GM18526 (cell line): ENCODE results near the gene PRKCE.

Experiments used
- POLR2A ChIP-seq: IDR thresholded peaks from 3 replicates; pipeline ENCODE4 v1.6.1; 2011; ENCODE audit not compliant: insufficient read length; ENCODE audit errors: extremely low read depth

Gene PRKCE

DNA sequence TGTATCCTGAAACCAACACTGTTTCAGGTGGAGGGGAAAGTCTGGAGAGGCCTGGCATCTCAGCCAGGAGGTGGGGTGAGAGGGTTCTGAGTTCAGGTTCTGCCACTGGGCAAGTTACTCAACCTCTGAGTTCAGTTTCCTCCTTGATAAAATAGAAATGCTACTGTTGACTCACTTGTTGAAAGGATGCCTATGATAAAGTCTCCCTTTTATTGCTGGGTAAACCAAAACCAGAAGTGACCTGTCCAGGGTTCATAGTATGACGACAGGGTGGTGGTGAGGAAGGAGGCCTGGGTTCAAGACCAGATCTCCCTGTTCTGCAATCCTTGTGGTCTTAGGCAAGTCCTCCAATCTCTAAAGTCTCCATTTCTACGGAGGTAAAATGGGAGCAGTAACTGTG lies 232.7 kb downstream of the PRKCE start:
- no peak for TF ChIP-seq POLR2A

DNA sequence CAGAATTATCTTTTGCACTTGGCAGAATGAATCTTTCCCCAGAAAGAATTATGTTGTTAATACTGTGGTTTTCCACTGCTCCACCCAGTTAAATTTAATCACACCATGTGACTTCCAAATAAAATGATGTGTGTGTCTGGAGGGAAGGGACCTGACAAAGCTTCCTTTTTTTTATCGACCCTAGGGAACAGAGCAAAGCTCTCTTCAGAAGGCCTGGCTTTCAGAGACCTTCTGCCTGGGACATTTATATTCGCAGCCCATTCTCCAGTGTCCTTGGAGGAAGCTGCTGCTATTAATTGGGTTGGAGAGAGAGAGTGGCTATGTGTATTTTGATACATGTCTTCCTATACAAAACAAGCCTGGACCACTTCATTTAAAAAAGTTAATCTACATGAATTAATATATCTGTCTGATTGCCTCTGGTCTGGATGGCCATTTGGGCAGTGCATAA lies 233.7 kb downstream of the PRKCE start:
- TF ChIP-seq POLR2A, result no peak

DNA sequence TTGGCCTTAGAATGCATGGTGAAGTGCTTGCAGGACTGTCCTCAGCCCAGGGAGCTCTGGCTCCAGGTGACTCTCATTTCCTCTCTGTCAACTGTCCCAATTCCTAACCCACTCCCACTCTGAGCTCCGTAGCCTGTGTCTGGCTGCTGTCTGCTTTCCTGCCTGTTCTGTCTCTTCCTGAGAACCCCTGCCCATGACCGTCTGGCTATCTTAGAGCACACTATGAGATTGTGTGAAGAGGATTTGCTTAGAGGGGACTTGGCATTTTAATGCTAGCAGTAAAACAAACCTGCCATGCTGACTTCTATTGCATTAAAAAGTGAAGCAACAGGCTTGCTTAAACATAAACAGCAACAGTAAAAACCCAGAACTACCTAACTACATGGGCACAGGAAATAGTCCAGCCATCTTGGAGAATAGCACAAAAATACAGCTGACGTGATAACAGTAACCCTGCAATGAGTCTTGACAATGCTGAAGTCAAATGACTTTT lies 234.7 kb downstream of the PRKCE start:
- no peak for TF ChIP-seq POLR2A

DNA sequence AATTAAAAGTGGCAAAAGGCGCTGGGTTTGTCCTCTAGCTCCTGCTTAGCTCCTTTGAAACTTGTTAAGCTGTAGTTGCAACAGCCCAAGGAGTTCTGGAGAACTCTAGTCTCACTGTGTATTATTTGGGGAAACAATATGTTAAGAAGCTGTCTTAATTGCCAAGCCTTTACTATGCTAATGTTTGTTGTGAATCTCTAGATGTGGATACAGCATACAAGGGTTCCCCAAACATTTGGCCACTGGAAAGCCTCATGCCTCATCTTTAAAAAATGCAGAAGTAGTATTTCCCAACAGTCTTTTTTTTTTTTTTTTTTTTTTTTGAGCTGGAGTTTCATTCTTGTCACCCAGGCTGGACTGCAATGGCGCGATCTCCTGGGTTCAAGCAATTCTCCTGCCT lies 236.7 kb downstream of the PRKCE start:
- TF ChIP-seq POLR2A, result no peak

DNA sequence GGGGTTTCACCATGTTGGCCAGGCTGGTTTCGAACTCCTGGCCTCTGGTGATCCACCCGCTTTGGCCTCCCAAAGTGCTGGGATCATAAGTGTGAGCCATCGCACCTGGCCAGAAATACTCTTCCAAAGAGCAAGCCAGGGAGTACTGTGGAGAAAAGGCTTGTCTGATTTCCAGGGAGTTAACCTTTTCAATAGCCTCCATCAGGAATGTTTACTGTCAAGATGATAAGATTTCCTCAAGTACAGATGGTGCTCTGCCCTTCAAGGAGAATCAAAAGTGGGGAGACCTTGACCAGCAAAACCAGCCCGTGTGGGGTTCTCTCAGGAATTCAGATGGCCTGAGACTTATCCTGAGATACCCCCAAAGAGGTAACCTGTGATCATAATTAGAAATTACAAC lies 237.2 kb downstream of the PRKCE start:
- no peak for TF ChIP-seq POLR2A

DNA sequence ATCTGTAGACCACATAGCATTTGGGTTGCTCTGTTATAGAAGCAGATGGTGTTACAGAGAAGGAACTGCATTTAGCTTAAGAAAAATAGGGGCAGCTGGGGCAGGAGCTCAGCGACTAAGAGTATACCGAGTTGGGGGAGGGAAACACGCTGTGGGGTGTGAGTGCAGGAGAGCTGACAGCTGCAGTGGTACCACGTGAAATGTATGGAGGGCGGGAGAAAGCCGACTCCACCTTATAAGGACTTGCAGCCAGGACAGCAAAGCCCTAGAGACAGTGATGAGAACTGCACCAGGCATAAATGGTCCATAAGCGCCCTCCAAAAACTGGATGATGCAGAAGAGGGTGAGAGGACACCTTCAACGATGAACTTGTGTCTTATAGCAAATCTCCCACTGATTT lies 237.6 kb downstream of the PRKCE start:
- TF ChIP-seq POLR2A, result no peak

DNA sequence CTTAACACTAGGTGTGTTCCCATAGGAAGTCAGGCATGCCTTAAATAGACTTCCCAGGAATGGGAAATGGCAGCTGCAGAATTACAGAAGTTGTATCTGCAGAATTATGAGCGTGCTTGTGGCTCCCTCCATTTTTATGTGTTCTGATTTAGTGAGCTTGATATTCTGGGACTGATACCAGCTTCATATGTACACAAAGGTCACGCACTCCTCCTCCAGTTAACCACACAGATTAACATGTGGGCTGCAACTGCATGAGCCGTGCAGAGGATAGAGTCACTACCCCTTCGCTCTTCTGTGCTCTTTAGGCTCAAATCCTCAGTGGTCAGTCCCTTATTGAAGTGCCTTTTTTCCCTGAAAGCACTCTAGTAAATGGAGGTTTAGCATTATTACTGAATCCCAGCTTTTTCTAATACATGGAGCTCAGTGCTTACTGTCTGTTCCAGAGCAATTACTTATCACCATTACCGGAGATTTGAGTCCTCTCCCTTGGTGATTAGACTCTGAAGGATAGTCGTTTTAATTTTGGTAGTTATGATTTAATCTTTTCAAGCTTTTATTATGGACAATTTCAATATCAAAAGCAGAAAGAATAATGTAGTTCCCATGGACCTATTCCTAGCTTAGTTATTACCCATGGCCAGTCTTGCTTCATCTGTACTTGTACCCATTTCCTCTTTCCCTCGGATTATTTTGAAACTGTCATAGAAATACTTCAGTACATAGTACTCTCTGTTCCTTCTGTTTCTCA lies 238.3 kb downstream of the PRKCE start:
- no peak for TF ChIP-seq POLR2A

DNA sequence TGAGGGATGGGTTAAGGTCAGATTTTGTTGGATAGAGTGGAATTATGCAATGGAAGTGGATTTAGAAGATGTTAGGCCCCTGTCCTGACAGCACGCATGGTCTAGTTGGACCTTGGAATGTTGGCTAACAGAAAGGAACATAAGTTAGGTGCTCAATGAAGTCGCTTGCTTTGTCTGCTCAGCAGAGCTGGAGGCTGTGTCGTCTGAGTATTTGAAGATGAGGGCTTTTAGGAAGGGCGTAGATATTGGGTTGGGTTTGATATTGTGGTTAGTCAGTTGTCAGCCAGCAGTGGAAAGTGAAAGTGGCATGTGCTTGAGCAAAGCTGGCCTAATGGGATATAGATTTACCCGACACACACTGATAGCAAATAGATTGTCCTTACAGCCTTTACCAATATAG lies 239.3 kb downstream of the PRKCE start:
- TF ChIP-seq POLR2A, result no peak

DNA sequence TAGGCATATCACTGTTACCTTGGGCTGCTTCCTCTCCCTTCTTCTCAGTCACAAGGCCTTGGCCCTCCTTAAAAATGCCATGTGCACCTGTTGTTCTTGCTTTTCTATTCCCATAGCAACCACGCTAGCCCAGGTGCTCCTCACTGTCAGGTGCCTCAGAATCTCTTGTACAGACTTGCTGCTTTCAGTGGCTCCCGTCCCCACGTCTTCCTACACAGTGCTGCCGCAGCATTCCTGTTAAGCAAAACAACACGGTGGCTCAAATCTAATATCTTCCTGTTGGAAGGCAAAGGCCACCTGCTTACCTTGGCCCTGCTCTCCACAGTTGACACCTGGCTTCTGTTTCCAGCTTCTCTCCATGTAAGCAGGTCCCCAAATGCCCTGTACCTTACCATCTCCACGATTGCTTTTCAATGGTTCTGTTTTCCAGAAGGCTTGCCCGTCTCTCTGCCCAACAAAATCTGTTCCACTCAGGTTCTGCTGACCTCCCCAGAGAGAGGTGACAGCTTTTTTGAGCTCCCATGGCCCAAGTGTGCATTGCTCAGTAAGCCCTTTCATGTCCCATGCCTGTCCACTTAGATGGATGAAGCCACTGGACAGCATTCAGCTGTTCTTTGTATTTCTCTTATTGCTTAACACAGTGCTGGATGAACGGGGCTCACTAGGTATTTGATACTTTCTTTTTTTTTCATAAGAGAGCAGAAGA lies 240.4 kb downstream of the PRKCE start:
- no peak for TF ChIP-seq POLR2A

DNA sequence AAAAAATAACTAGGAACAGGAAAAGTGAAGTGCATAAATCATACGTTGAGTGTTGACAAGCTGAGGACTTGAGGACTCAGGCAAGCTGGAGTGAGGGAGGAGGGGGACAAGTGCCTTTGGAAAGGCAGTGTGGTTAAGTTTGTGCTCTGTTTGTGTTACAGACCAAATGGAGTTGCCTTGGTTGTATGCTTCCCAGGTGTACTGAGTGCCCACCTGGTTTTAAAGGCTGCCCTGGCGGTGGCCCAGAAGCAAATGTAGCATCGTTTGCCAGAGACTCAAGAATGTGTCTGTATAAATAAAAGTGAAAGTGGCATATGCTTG lies 240.9 kb downstream of the PRKCE start:
- TF ChIP-seq POLR2A, result no peak

DNA sequence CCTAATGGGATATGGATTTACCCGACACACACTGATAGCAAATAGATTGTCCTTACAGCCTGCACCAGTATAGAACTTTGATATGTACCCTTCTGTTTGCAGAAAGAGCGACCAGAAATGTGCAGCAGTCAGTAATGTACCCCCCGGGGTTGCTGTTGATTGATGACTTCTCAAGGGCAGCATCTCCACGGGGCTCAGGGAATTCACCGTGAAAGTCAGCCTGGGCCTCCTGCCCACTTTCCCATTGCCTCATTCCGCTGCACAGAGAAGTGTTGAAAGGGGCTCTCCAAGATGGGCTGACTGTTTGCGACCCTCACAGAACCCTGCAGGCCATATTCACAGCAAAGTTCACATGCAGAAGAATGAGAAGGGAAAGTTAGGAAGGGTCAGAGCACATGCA lies 241.3 kb downstream of the PRKCE start:
- TF ChIP-seq POLR2A, result no peak

DNA sequence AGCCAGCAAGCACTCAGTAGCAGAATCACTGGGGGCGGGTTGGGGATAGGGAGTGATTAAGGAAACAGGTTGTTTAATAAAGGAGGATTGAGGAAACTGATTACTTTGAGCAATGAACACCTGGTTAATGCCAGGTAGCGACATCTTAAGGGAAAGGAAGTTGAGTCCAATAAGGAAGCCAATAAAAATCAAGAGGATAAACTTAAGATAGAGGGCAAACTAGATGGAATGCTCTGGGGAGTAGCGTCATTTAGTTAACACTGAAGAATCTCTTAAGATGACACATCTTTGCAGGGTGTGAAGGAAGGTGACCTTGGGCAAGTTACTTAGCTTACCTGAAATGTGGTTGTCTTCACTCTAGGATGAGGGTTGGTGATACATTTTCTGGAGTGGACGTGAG lies 242.7 kb downstream of the PRKCE start:
- no peak for TF ChIP-seq POLR2A

DNA sequence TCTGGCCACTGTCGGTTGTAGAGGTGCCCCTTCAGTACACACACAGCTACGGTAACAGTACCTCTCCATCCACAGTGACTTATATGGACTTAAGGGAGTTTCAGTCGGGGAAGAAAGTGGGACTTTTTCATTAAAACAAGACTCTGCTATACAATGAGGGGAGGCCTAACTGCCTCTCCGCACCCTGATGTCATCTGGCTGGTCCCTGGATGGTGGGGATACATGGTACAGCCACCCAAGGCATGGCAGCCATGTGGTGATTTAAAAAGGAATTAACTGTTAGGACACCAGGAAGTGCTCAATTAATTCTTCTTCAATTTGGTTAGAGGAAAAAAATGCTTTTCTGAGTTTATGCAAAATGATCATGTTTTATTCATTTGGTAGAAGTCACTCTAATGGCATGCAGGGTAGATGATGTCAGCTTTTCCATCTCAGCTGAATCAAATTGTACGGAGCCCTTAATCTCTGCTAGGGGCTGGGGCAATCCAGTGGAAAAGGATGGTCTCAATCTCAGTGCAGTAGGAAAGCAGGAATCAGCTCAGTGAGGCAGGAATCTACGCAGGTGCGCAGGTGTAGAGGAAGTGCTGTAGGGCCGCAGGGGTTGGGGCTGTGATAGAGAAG lies 243.9 kb downstream of the PRKCE start:
- no peak for TF ChIP-seq POLR2A

DNA sequence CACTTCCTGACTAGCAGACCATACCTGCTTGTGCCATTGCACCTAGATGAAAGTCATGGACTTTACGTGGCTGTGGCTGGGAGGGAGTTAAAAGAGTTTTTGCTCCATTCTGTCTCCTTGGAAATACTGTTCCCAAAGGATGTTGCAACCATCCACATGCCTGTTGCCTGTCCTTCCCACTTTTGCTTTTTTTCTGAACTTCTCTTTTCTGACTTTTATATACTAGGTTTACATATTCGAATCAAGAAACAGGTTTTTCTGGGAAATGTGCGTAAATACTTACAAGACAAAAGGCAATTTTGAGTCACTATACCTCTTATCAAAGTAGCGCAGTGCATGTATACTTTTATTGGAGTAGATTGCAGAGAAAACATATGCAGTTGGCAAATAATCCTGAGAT lies 244.8 kb downstream of the PRKCE start:
- TF ChIP-seq POLR2A, result no peak

DNA sequence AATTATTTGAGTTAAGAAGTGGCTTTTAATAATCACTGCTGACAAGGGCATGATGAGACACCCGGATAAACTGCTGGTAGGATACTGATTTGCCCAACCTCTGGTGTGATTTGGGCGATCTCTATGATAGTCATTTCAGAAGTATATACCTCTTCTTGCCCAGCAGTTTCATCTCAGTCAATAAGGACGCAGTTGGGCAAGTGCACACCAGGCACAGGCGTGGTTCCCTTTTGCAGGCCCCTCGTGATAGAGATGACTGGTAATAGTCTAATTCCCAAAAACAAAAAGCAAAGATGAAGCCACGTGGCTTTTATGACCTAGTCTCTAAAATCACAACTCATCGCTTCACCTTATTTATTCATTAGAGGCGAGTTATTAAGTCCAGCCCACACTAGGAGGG lies 246.4 kb downstream of the PRKCE start:
- no peak for TF ChIP-seq POLR2A

DNA sequence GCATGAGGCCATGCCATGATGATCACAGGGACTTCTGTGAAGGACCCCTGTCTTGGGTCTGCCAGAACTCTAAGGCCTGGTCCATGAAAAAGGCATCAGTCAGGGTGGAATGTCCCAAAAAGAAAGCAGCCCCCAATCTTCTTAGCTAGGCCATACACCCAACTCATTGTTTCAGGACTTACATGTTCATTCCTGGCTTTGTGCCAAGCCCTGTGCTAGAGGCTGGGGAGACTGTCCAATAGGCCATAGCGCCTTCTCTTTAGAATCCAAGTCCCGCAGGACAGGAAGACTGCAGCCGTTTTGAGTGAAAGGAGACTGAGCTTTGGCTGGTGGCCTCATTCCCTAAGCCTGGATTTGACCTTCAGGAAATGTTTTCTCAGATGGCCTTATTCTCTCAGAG lies 247.3 kb downstream of the PRKCE start:
- TF ChIP-seq POLR2A, result no peak
